PFSK-1 (cell line): ENCODE results near the gene ADCY2.

Experiments
- FOXP2 ChIP-seq: optimal IDR thresholded peaks from 2 replicates; pipeline ENCODE3; 2011; ENCODE audit warnings: borderline replicate concordance, control low read depth, inconsistent platforms; ENCODE audit not compliant: insufficient read depth; ENCODE audit errors: extremely low read length, extremely low read depth
- POLR2AphosphoS5 ChIP-seq: IDR thresholded peaks from 2 replicates; pipeline ENCODE4 v1.6.1; 2012; ENCODE audit warnings: low read depth, mild to moderate bottlenecking, control low read depth, low read length, moderate library complexity
- REST ChIP-seq, 2 experiments: IDR thresholded peaks; 2 replicates each; pipeline versions ENCODE4 v1.6.1 to v1.8.0; 2011 to 2012; ENCODE audit warnings: low read depth in 2 of 2, low read length in 2 of 2, control low read depth in 1 of 2, inconsistent platforms in 1 of 2, mild to moderate bottlenecking in 1 of 2, moderate library complexity in 1 of 2; ENCODE audit not compliant: insufficient read depth in 1 of 2
- SIN3A ChIP-seq: IDR thresholded peaks from 2 replicates; pipeline ENCODE4 v1.6.1; 2012; ENCODE audit warnings: mild to moderate bottlenecking, low read length, moderate library complexity, borderline replicate concordance; ENCODE audit not compliant: insufficient read depth
- TAF1 ChIP-seq: IDR thresholded peaks from 2 replicates; pipeline ENCODE4 v1.6.1; 2012; ENCODE audit warnings: low read length, control low read depth, borderline replicate concordance; ENCODE audit not compliant: insufficient read depth

The ADCY2 gene

GRCh38 chr5:7608772-7609171, 212.8 kb downstream of the ADCY2 start:
- TF ChIP-seq FOXP2 (no peak), TAF1 (no peak), POLR2AphosphoS5 (no peak), REST (IDR thresholded peaks at IDR 0.05; ENCODE audit: insufficient read depth in 1 of 2, low read depth in 2 of 2, low read length in 2 of 2) (no peak), SIN3A (no peak)

- TF ChIP-seq REST (IDR thresholded peaks at IDR 0.05; ENCODE audit: insufficient read depth in 1 of 2, low read depth in 2 of 2, low read length in 2 of 2), result no peak
- no peak for TF ChIP-seq POLR2AphosphoS5
- TF ChIP-seq FOXP2, result no peak
- no peak for TF ChIP-seq TAF1
- TF ChIP-seq SIN3A, result no peak
Observed at GRCh38 chr5:7609726-7610125, 213.8 kb downstream of the ADCY2 start.

GRCh38 chr5:7610531-7611177, 214.7 kb downstream of the ADCY2 start:
- TF ChIP-seq POLR2AphosphoS5 (no peak), REST (IDR thresholded peaks at IDR 0.05; ENCODE audit: insufficient read depth in 1 of 2, low read depth in 2 of 2, low read length in 2 of 2) (no peak), FOXP2 (no peak), SIN3A (no peak), TAF1 (no peak)

- TF ChIP-seq REST (IDR thresholded peaks at IDR 0.05; ENCODE audit: insufficient read depth in 1 of 2, low read depth in 2 of 2, low read length in 2 of 2), result no peak
- TF ChIP-seq SIN3A, result no peak
- no peak for TF ChIP-seq TAF1
- TF ChIP-seq POLR2AphosphoS5, result no peak
- no peak for TF ChIP-seq FOXP2
Observed at GRCh38 chr5:7611518-7611917, 215.6 kb downstream of the ADCY2 start.

GRCh38 chr5:7615566-7616061, 219.7 kb downstream of the ADCY2 start:
- no peak for TF ChIP-seq TAF1
- no peak for TF ChIP-seq SIN3A
- TF ChIP-seq REST (IDR thresholded peaks at IDR 0.05; ENCODE audit: insufficient read depth in 1 of 2, low read depth in 2 of 2, low read length in 2 of 2), result no peak
- TF ChIP-seq FOXP2, result no peak
